Measurements from ENCODE around the gene ABRACL. TPM values are rescaled to one million over a fixed set of nuclear protein-coding genes. Genes with fewer than 3 reads are reported as not detected.

ABRACL gene
- polyA plus RNA-seq, 1 donor from 2014 or later = 62.0 TPM

GRCh38 chr6:139058029-139058428 is 29.5 kb downstream of the ABRACL start:
- Mint-ChIP-seq H3K9me3 (no peaks in the 10 kb centered on the region), H3K27ac (no peak overlapping the region), H3K4me3 (no peak overlapping the region), H3K36me3 (no peaks in the 10 kb centered on the region), H3K27me3 (peaks cover 12% of the 10 kb centered on the region), H3K4me1 (peaks cover 0 to 3% (median 0%) of the 10 kb centered on the region in 3 donors)

DNA sequence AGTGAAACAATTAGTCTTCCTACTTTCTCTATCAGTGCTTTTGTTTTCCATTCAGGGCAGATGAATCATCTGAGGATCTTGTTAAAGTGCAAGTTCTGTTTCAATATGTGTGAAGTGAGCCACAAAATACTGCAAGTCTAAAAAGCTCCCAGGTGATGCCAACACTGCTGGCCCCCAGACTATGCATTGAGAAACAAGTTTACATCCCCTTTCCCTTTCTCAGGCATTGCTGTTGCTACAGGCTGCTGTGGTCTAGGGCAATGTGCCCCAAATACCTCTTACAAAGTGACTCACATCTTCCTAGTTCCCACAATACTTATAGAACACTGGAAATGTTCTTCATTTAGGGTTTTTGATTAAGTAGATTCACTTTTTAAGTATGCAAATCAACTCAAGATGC is 31.8 kb downstream of the ABRACL start:
- Mint-ChIP-seq H3K36me3 (no peaks in the 10 kb centered on the region), H3K4me3 (no peak overlapping the region)

GRCh38 chr6:139062932-139063646 is 34.5 kb downstream of the ABRACL start:
- Mint-ChIP-seq H3K36me3 (no peaks in the 10 kb centered on the region), H3K9me3 (no peaks in the 10 kb centered on the region), H3K4me1 (peaks cover 0 to 3% (median 0%) of the 10 kb centered on the region in 3 donors), H3K27me3 (peaks cover 9% of the 10 kb centered on the region), H3K4me3 (no peak overlapping the region), H3K27ac (no peak overlapping the region)

More for the DNA sequence above, 31.8 kb downstream of the ABRACL start:
- no peaks in the 10 kb centered on the region for H3K9me3 Mint-ChIP-seq
- peaks cover 0 to 3% (median 0%) of the 10 kb centered on the region in 3 donors for H3K4me1 Mint-ChIP-seq
- peaks cover 12% of the 10 kb centered on the region for H3K27me3 Mint-ChIP-seq
- H3K27ac Mint-ChIP-seq = no peak overlapping the region

- Mint-ChIP-seq H3K27ac (no peak overlapping the region), H3K4me1 (peaks cover 0 to 3% (median 0%) of the 10 kb centered on the region in 3 donors), H3K36me3 (peaks cover 2% of the 10 kb centered on the region), H3K27me3 (peaks cover 3% of the 10 kb centered on the region), H3K9me3 (no peaks in the 10 kb centered on the region), H3K4me3 (no peak overlapping the region)
Measured at GRCh38 chr6:139064981-139065665, 36.6 kb downstream of the ABRACL start.

- Mint-ChIP-seq H3K27me3 (peaks cover 2% of the 10 kb centered on the region), H3K4me1 (peaks cover 0 to 3% (median 0%) of the 10 kb centered on the region in 3 donors), H3K9me3 (no peaks in the 10 kb centered on the region), H3K36me3 (peaks cover 2% of the 10 kb centered on the region), H3K4me3 (no peak overlapping the region), H3K27ac (no peak overlapping the region)
Measured at GRCh38 chr6:139066080-139066479, 37.5 kb downstream of the ABRACL start.

- Mint-ChIP-seq H3K9me3 (no peaks in the 10 kb centered on the region), H3K27ac (no peak overlapping the region), H3K36me3 (peaks cover 2% of the 10 kb centered on the region), H3K4me1 (no peaks in the 10 kb centered on the region), H3K4me3 (no peak overlapping the region), H3K27me3 (no peaks in the 10 kb centered on the region)
Measured at GRCh38 chr6:139068846-139069245, 40.3 kb downstream of the ABRACL start.

- H3K9me3 Mint-ChIP-seq = no peaks in the 10 kb centered on the region
- no peak overlapping the region for H3K4me3 Mint-ChIP-seq
- H3K27ac Mint-ChIP-seq = no peak overlapping the region
- H3K27me3 Mint-ChIP-seq = no peaks in the 10 kb centered on the region
- no peaks in the 10 kb centered on the region for H3K4me1 Mint-ChIP-seq
- peaks cover 2% of the 10 kb centered on the region for H3K36me3 Mint-ChIP-seq
Measured at GRCh38 chr6:139073118-139073517, 44.6 kb downstream of the ABRACL start.

GRCh38 chr6:139079018-139079417 is 50.5 kb downstream of the ABRACL start:
- H3K4me1 Mint-ChIP-seq = no peaks in the 10 kb centered on the region
- no peaks in the 10 kb centered on the region for H3K36me3 Mint-ChIP-seq
- no peak overlapping the region for H3K4me3 Mint-ChIP-seq
- no peaks in the 10 kb centered on the region for H3K9me3 Mint-ChIP-seq
- no peaks in the 10 kb centered on the region for H3K27me3 Mint-ChIP-seq
- H3K27ac Mint-ChIP-seq = no peak overlapping the region

DNA sequence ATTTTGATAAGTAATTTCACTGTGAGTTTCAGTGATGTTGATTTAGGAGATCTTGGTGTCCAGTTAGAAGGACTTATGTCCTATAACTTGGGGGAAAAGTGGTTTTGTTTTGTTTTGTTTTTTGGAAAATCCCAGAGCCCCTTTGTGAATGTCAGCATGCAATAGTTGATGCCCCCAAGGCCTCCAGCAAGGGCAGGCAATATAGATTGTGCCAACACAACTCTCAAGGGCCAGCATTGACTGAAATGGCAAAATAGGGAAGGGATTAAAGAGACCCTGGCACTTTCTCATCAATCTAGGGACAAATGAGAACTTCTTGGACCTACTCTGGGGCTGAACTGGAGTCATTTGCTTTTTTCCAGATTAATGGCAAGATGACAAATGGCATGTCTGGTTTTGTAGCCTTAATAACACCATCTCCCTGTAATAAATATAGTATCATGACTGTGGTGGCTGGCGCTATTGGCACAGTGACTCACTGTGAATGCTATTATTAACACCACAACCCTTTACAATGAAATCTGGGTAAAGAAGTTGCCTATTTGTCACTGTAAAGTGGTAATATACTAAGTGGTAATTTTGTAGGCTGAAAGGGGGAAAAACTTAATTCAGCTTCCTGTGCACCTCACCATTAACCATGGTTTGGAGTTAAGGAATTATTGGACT is 51.8 kb downstream of the ABRACL start:
- no peaks in the 10 kb centered on the region for H3K36me3 Mint-ChIP-seq
- no peak overlapping the region for H3K4me3 Mint-ChIP-seq
- H3K4me1 Mint-ChIP-seq = no peaks in the 10 kb centered on the region

DNA sequence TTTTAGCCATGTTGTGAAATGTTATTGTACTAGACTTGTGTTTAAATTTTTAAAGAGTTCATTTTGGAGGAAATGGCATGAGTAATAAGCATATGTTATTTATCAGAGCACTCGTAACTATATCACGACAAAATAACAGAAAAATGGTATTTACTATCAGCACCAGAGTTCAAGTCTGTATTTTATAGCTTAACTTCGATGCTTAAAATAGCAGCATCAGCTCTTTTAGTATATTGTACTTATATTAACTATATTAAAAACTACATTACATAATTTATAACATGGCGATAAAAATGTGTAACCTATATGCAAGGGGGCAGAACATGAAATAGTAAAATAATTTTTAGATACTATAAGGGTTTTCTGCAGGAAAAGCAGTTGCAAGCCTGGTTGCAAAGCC is 52.9 kb downstream of the ABRACL start:
- Mint-ChIP-seq H3K4me1 (no peaks in the 10 kb centered on the region), H3K27me3 (no peaks in the 10 kb centered on the region), H3K36me3 (no peaks in the 10 kb centered on the region), H3K9me3 (no peaks in the 10 kb centered on the region), H3K27ac (no peak overlapping the region), H3K4me3 (no peak overlapping the region)

More for the DNA sequence above, 51.8 kb downstream of the ABRACL start:
- H3K9me3 Mint-ChIP-seq = no peaks in the 10 kb centered on the region
- no peaks in the 10 kb centered on the region for H3K27me3 Mint-ChIP-seq
- H3K27ac Mint-ChIP-seq = no peak overlapping the region

DNA sequence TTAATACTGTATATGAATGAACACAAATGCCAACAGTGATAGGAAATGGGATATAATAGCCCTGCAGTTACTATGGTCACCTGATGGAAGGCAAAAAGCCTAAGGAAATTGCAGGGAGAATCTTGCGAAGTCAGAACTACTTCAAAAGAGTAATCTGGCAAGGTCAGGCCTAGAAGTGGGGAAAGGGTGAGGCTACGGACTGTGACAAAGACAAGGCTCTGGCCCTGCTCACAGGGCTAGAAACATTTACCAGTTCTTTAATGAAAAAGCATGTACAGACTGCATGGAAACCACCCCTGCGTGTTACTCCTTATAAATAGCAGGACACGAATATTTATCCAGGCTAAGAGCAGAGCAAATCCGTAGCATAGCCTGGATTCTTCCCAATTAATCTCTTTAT is 53.8 kb downstream of the ABRACL start:
- H3K9me3 Mint-ChIP-seq = no peaks in the 10 kb centered on the region
- no peak overlapping the region for H3K4me3 Mint-ChIP-seq

GRCh38 chr6:139091826-139092225 is 63.3 kb downstream of the ABRACL start:
- Mint-ChIP-seq H3K4me3 (no peak overlapping the region), H3K9me3 (peaks cover 1 to 4% (median 1%) of the 10 kb centered on the region in 3 donors), H3K27me3 (peaks cover 2% of the 10 kb centered on the region), H3K4me1 (no peaks in the 10 kb centered on the region), H3K36me3 (no peaks in the 10 kb centered on the region), H3K27ac (no peak overlapping the region)

More for the DNA sequence above, 53.8 kb downstream of the ABRACL start:
- no peaks in the 10 kb centered on the region for H3K36me3 Mint-ChIP-seq
- H3K4me1 Mint-ChIP-seq = no peaks in the 10 kb centered on the region
- H3K27me3 Mint-ChIP-seq = no peaks in the 10 kb centered on the region
- H3K27ac Mint-ChIP-seq = no peak overlapping the region

Other genes starting within 250 kb of the ABRACL start
- gene ECT2L, start 232.7 kb upstream of the ABRACL start, polyA plus RNA-seq = 0.23 TPM
- gene REPS1, start 40.5 kb upstream of the ABRACL start, polyA plus RNA-seq = 22.0 TPM
- gene HECA, start 106.3 kb downstream of the ABRACL start, polyA plus RNA-seq = 5.1 TPM

Measured in IgD-negative memory B cell (primary cell).